ENCODE results near the gene PPIL4.
"Not testable (repeated sequence)": the region's sequence is repeated elsewhere in the genome, so short reads cannot be mapped to it uniquely, and the experiment has no call there.

Gene PPIL4

GRCh38 chr6:149503872-149504271, 42.0 kb downstream of the PPIL4 start:
- DNase-seq (ENCODE audit: low read depth): no peak
- TF ChIP-seq CTCF (conservative IDR thresholded peaks at IDR 0.05; ENCODE audit: control insufficient read depth, insufficient read depth, low read depth, low read length): no peak
- H3K4me3 ChIP-seq (ENCODE audit: control insufficient read depth, low read depth, low read length): no peak overlapping the region

- H3K4me3 ChIP-seq (ENCODE audit: control insufficient read depth, low read depth, low read length): no peak overlapping the region
- DNase-seq (ENCODE audit: low read depth): no peak
- no peak for TF ChIP-seq CTCF (conservative IDR thresholded peaks at IDR 0.05; ENCODE audit: control insufficient read depth, insufficient read depth, low read depth, low read length)
Observed at GRCh38 chr6:149503276-149503675, 42.6 kb downstream of the PPIL4 start.

GRCh38 chr6:149501768-149502167, 44.1 kb downstream of the PPIL4 start:
- no peak for DNase-seq (ENCODE audit: low read depth)
- no peak for TF ChIP-seq CTCF (conservative IDR thresholded peaks at IDR 0.05; ENCODE audit: control insufficient read depth, insufficient read depth, low read depth, low read length)
- H3K4me3 ChIP-seq (ENCODE audit: control insufficient read depth, low read depth, low read length): no peak overlapping the region

GRCh38 chr6:149501201-149501600, 44.6 kb downstream of the PPIL4 start:
- DNase-seq (ENCODE audit: low read depth): no peak
- no peak for TF ChIP-seq CTCF (conservative IDR thresholded peaks at IDR 0.05; ENCODE audit: control insufficient read depth, insufficient read depth, low read depth, low read length)
- no peak overlapping the region for H3K4me3 ChIP-seq (ENCODE audit: control insufficient read depth, low read depth, low read length)

- no peak overlapping the region for H3K4me3 ChIP-seq (ENCODE audit: control insufficient read depth, low read depth, low read length)
- TF ChIP-seq CTCF (conservative IDR thresholded peaks at IDR 0.05; ENCODE audit: control insufficient read depth, insufficient read depth, low read depth, low read length): no peak
- no peak for DNase-seq (ENCODE audit: low read depth)
Observed at GRCh38 chr6:149500096-149500495, 45.7 kb downstream of the PPIL4 start.

GRCh38 chr6:149499066-149499465, 46.8 kb downstream of the PPIL4 start:
- TF ChIP-seq CTCF (conservative IDR thresholded peaks at IDR 0.05; ENCODE audit: control insufficient read depth, insufficient read depth, low read depth, low read length): no peak
- H3K4me3 ChIP-seq (ENCODE audit: control insufficient read depth, low read depth, low read length): no peak overlapping the region
- DNase-seq (ENCODE audit: low read depth): peak; percentile 93

GRCh38 chr6:149497365-149497764, 48.5 kb downstream of the PPIL4 start:
- DNase-seq (ENCODE audit: low read depth): no peak
- no peak for TF ChIP-seq CTCF (conservative IDR thresholded peaks at IDR 0.05; ENCODE audit: control insufficient read depth, insufficient read depth, low read depth, low read length)

GRCh38 chr6:149496597-149496996, 49.2 kb downstream of the PPIL4 start:
- not testable (repeated sequence) for H3K4me3 ChIP-seq (ENCODE audit: control insufficient read depth, low read depth, low read length)
- peak; percentile 63 for DNase-seq (ENCODE audit: low read depth)

More at GRCh38 chr6:149497365-149497764, 48.5 kb downstream of the PPIL4 start:
- H3K4me3 ChIP-seq (ENCODE audit: control insufficient read depth, low read depth, low read length): no peak overlapping the region

- DNase-seq (ENCODE audit: low read depth); H3K4me3 ChIP-seq (ENCODE audit: control insufficient read depth, low read depth, low read length): not testable (repeated sequence)
Observed at GRCh38 chr6:149495349-149496016, 50.4 kb downstream of the PPIL4 start.

GRCh38 chr6:149494810-149495209, 51.0 kb downstream of the PPIL4 start:
- H3K4me3 ChIP-seq (ENCODE audit: control insufficient read depth, low read depth, low read length); DNase-seq (ENCODE audit: low read depth): not testable (repeated sequence)

Measured in fibroblast of mammary gland (primary cell).